ENCODE results near the gene LSM2. TPM values are rescaled to one million over a fixed set of nuclear protein-coding genes. Genes with fewer than 3 reads are reported as not detected.
"Not testable (repeated sequence)": the region's sequence is repeated elsewhere in the genome, so short reads cannot be mapped to it uniquely, and the experiment has no call there.

The LSM2 gene
- total RNA-seq, 1 donor from 2014 or later, result 51.6 TPM

DNA sequence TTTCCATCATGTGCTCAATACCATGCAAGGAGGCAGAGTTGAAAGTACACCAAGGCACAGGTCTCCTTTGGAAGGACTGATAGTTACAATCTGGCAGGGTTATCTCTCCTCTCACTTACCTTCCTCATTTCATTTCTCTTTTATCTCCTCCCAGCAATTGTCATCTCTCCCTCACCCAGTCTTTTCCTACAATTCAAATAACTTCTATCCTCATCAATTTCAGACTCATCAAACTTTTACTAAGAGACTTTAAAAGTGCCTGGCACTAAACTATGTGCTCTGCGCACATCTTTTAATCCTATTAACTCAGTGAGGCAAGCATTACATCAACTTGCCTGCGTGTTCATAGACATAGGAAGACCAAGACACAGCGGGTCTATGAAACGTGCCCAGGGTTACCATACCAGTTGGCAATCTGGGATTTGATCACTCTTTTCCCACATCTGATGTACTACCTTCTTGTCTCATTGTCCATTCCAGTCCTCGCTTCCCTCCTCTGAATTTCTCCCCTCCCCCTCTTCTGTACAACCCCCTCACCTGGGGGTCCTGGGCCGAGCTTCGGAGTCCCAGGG lies 12.4 kb downstream of the LSM2 start:
- Histone ChIP-seq H3K4me1 (peaks cover 26% of the 10 kb centered on the region), H3K4me3 (peak overlapping the region; percentile 67 to 93), H3K9me3 (no peaks in the 10 kb centered on the region), H3K36me3 (peaks cover 0 to 13% of the 10 kb centered on the region in 2 donors), H3K27ac (peak overlapping the region; percentile 97), H3K27me3 (no peaks in the 10 kb centered on the region)
- intact Hi-C loops (cut with DNase I), result loop anchor here (10.0 kb wide), 1 partner anchor 60 kb away; the partner anchor contains the start of gene CLIC1
- no peak for DNase-seq (ENCODE audit: extremely low spot score in 2 of 2)
- no peak for TF ChIP-seq POLR2A (IDR thresholded peaks at IDR 0.05)
- no peak for TF ChIP-seq POLR2AphosphoS5 (IDR thresholded peaks at IDR 0.05; ENCODE audit: insufficient read depth in 1 of 2, low read depth in 1 of 2)
- TF ChIP-seq, protein P1, sequence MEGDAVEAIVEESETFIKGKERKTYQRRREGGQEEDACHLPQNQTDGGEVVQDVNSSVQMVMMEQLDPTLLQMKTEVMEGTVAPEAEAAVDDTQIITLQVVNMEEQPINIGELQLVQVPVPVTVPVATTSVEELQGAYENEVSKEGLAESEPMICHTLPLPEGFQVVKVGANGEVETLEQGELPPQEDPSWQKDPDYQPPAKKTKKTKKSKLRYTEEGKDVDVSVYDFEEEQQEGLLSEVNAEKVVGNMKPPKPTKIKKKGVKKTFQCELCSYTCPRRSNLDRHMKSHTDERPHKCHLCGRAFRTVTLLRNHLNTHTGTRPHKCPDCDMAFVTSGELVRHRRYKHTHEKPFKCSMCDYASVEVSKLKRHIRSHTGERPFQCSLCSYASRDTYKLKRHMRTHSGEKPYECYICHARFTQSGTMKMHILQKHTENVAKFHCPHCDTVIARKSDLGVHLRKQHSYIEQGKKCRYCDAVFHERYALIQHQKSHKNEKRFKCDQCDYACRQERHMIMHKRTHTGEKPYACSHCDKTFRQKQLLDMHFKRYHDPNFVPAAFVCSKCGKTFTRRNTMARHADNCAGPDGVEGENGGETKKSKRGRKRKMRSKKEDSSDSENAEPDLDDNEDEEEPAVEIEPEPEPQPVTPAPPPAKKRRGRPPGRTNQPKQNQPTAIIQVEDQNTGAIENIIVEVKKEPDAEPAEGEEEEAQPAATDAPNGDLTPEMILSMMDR (IDR thresholded peaks at IDR 0.05), result no peak

DNA sequence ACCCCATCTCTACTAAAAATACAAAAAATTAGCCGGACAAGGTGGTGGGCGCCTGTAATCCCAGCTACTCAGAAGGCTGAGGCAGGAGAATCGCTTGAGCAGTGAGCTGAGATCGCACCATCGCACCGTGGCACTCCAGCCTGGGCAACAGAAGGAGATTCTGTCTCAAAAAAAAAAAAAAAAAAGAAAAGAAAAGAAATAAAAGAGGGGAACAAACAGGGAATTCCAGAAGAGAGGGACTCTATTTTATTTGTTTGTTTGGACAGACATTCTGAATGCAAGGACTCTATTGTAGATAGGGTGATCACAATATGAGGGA lies 12.9 kb downstream of the LSM2 start:
- DNase-seq (ENCODE audit: extremely low spot score in 2 of 2); H3K27me3 ChIP-seq; H3K9me3 ChIP-seq; H3K4me3 ChIP-seq: not testable (repeated sequence)
- H3K27ac ChIP-seq, result peak overlapping the region; percentile 97
- peaks cover 26% of the 10 kb centered on the region for H3K4me1 ChIP-seq
- intact Hi-C loops (cut with DNase I), result loop anchor here (10.0 kb wide), 1 partner anchor 59 kb away; the partner anchor contains the start of gene CLIC1
- peaks cover 0 to 13% of the 10 kb centered on the region in 2 donors for H3K36me3 ChIP-seq

DNA sequence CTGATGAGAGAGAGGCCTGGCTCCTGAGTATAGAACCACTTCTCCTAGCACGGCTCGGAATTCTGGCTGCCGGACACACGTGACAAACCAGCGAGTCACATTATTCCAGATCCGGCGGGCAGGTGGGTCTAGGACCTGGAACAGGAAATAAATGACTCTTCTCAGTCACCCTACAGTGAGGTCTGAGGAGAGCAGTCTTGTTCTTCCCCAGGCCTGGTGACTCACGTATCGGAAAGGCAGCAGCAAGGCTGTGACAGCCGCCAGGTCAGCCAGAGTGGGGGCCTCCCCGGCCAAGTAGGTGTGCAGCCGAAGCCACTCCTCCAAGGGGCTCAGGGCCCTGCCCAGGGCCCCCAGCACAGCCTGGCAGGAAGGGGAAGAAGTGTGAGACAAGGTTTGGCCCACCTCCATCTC lies 14.0 kb downstream of the LSM2 start:
- no peak for DNase-seq (ENCODE audit: extremely low spot score in 2 of 2)
- no peaks in the 10 kb centered on the region for H3K9me3 ChIP-seq
- H3K4me1 ChIP-seq, result peaks cover 26% of the 10 kb centered on the region
- intact Hi-C loops (cut with DNase I), result loop anchor here (10.0 kb wide), 1 partner anchor 58 kb away; the partner anchor contains the start of gene CLIC1
- H3K4me3 ChIP-seq, result no peak overlapping the region
- peaks cover 0 to 13% of the 10 kb centered on the region in 2 donors for H3K36me3 ChIP-seq
- H3K27me3 ChIP-seq, result no peaks in the 10 kb centered on the region
- no peak overlapping the region for H3K27ac ChIP-seq
- TF ChIP-seq POLR2A (IDR thresholded peaks at IDR 0.05) (no peak), POLR2AphosphoS5 (IDR thresholded peaks at IDR 0.05; ENCODE audit: insufficient read depth in 1 of 2, low read depth in 1 of 2) (no peak)
- TF ChIP-seq, protein P1 (IDR thresholded peaks at IDR 0.05), result no peak

DNA sequence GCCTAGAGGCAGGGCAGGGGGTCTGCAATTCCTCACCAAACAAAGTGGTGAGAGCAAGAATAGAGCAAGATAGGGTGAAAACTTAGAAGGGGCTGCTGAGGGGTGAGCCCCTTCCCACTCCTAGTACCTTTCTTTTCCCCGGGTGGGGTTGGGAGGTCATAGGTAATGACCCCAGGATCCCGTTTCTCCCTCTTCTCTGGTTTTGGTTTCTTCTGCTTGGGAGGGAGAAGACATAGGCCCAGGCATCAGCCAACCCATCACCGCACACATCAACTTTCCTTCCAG lies 14.7 kb downstream of the LSM2 start:
- intact Hi-C loops (cut with DNase I), result loop anchor here (10.0 kb wide), 1 partner anchor 57 kb away; the partner anchor contains the start of gene CLIC1
- Histone ChIP-seq H3K27ac (no peak overlapping the region), H3K36me3 (peaks cover 0 to 13% of the 10 kb centered on the region in 2 donors), H3K4me1 (peaks cover 26% of the 10 kb centered on the region), H3K4me3 (no peak overlapping the region), H3K27me3 (no peaks in the 10 kb centered on the region), H3K9me3 (no peaks in the 10 kb centered on the region)
- TF ChIP-seq POLR2AphosphoS5 (IDR thresholded peaks at IDR 0.05; ENCODE audit: insufficient read depth in 1 of 2, low read depth in 1 of 2) (no peak), POLR2A (IDR thresholded peaks at IDR 0.05) (no peak)
- TF ChIP-seq, protein P1 (IDR thresholded peaks at IDR 0.05), result no peak
- DNase-seq (ENCODE audit: extremely low spot score in 2 of 2), result no peak

DNA sequence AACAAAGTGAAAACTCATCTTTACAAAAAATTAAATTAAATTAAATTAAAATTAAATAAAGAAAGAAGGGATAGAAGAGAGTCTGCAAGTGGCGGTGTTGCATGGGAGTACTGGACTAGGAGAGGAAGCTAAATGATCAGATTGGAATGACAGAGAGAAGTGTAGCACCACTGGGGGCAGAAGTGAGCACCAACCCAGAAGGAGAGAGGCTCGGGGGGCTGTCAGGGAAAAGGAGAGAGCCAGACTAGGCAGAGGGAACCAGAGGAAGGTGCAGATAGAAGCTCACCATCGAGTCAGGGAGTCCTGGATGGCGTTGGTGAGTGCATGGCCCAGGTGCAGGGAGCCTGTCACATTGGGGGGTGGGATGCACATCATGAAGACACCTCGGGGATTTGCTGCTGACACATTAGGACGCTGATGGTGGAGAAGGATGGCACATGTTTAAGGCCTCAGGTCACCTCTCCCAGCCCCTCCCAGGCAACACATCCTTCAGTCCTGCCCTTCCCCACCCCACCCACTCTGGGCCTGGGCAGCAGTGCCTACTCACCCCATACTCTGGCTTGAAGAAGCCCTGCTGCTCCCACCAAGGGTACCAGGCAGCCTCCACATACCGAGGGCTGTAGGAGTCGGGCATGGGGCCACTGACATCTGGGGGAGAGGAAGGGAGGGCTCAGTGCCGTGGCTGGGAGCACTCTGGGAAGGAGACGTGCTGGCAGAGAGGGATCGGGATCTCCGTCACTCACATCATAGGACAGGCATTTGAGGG lies 15.3 kb downstream of the LSM2 start:
- no peaks in the 10 kb centered on the region for H3K27me3 ChIP-seq
- no peak for DNase-seq (ENCODE audit: extremely low spot score in 2 of 2)
- H3K4me1 ChIP-seq, result peaks cover 24% of the 10 kb centered on the region
- H3K36me3 ChIP-seq, result peaks cover 0 to 13% of the 10 kb centered on the region in 2 donors
- no peaks in the 10 kb centered on the region for H3K9me3 ChIP-seq
- H3K27ac ChIP-seq, result no peak overlapping the region
- TF ChIP-seq, protein P1 (IDR thresholded peaks at IDR 0.05), result peak in 2 of 3 experiments; percentile 25 to 34
- no peak for TF ChIP-seq POLR2AphosphoS5 (IDR thresholded peaks at IDR 0.05; ENCODE audit: insufficient read depth in 1 of 2, low read depth in 1 of 2)
- TF ChIP-seq POLR2A (IDR thresholded peaks at IDR 0.05), result no peak
- intact Hi-C loops (cut with DNase I), result loop anchor here (10.0 kb wide), 1 partner anchor 57 kb away; the partner anchor contains the start of gene CLIC1
- no peak overlapping the region for H3K4me3 ChIP-seq

All from vagina (tissue), 2 donors.